CD4-positive, alpha-beta T cell treated with Interleukin-15 for 4 hours (primary cell): ENCODE data around the gene EME2.

Source experiments
- DNase-seq: peaks from one replicate; pipeline ENCODE4 v3.0.0-alpha.2; 2020; ENCODE audit warnings: low spot score

EME2 gene

DNA sequence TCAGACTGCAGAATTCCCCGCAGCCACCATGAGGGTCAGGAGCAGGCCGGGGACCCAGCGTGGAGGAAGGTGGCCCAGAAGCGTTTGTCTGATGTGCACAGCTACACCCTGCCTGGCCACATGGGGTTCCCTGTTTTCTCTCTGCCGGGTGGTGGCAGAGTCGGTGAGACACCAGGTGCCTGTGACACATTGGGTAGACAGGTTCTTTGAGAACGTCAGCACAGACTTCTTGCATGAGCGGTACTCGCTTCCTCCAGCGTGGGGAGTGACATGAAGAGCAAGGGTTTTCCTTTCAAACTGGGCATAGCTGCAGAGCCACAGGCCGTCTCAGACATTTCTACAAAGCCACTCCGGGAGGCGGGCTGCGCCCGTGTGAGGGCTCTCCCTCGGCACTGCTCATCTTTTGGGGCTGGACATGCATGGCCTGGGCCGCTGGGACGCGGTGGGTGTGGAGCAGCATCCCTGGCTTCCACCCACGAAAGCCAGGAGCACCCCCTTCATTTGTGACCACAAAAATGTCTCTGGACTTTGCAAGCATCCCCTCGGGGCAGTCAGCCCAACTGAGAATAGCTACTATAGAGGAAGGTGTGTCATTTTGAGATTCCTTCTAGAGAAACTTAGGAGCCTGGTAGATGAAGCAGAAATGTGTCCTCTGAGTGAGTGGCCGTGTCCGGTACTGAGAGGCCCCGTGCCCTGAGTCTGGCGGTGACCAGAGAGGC lies 27.3 kb upstream of the EME2 start:
- DNase-seq: no peak

DNA sequence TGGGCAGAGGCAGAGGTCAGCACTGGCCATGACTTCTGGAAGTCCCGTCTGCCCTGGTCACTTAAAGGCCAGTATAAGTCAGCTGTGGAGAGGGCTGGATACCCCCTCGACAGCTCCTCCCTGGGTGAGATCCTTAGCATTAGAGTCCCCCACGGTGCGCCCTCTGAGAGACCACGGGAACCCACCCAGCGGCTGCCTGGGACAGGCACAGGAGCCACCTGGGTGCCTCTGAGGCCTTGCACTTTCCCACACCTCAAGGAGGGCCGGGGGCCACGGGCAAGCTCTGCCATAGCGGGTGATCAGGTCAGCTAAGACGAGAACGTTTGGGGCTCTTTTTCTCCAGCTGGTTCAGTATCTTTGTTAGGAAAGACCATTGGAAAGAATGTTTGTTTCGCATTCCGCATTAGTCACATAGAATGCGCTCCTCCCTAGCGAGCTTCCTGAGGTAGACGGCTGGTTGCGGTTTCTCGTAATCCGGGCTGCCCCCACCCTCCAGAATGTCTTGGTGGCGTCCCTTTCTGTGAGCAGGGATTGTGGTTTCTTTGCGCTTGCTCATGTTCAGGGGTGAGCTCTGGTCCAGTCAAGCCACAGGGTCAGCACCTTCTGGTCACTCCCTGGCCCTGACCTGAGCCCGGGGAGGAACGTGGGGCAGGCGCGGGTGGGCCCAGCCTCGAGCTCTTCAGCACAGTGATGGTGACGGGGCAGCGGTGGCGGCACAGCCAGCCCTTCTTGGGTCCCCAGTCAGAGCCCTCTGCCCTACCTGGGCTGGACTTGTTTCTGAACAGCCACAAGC lies 26.5 kb upstream of the EME2 start:
- no peak for DNase-seq

DNA sequence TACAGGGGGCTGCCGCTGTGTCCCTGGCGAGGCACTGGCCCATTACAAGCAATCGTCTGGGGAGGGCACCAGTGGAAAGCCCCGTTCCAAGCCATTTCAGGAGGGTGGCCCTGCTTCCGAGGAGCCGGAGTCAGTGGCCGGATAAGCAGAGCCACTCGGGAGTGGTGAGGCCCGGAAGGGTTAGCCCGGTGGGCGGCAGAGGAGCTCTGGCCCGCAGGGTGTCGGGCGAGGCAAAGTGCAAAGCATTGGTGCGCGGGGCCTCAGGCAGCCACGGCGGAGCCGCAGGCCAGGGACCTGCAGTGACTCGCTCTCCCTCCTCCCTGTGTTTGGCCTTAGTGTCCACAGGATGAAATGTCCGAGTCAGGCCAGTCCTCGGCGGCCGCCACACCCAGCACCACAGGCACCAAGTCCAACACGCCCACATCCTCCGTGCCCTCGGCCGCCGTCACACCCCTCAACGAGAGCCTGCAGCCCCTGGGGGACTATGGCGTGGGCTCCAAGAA lies 25.9 kb upstream of the EME2 start:
- DNase-seq: no peak

DNA sequence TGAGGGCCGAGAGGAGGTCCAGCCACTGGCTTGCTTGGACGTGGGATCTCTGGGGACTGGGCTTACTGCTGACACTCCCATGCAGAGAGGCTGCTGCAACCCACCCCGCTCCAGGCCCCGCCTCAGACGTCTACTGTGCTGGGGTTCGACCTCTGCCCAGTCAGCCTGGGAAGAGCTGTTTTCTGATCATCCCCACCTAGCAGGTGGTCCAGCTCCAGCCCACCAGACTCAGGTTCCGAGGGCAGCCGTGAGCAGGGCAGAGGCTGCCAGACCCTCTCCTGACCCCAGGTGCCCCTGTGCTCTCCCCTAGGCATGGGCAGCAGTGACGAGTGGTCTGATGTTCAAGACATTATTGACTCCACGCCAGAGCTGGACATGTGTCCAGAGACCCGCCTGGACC lies 24.7 kb upstream of the EME2 start:
- DNase-seq: no peak

DNA sequence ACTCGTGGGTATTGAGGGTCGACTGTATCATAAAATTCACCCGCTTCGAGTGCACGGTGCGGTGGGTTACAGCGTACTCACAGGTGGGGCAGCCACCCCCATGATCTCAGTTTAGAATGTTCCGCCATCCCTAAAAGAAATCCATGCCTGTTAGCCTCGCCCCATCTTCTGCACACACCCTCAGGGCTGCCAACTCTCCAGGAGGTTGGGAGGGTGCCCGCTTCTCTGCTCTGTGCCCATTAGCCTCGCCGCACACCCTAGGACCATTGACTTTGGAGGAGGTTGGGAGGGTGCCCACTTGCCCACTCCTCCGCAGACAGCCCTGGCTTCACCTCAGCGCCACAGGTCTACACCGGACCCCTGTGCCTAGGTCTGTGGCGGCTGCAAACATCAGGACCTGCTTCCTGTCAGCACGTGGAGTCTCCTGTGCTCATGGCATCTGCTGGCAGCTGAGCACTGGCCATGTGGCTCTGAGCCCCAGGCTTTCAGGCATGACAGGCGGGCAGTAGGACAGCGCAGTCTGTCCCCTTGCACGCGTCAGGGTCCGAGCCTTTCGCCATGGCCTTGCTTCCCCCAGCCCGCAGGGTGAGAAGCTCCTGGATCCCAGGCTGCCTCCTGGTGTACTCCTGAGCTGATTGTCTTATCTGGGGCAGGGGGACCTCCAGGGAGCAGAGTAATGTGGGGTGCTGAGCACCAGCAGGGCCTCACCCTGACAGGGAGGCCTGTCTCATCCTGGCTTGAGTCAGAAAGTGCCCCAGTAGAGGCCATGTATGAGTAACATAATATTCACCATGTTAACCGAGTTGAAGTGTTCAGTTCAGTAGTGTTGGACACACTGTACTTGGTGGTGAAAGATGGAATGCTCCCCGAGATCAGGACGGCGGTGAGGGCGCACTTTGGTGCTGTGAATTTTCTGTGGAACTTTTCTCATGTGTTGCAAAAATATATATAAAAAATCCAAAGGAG lies 23.2 kb upstream of the EME2 start:
- DNase-seq: no peak

DNA sequence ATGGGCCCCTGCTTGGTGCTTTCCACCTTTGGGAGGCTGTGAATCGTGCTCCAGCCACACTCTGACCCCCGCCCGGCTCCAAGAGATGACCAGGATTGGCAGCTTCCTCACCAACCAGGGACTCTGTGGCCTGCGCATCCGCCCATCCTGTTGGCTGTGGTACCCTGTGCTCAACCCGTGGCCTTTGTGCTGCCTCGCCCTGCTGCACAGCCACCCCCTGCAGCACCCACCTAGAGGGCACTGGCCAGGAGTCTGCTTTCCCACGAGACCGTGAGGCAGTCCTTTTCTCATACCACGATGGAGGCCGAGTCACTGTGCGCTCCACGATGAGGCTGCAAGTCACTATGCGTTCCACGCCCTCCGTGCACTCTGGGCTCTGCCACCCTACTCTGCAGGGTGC lies 20.7 kb upstream of the EME2 start:
- no peak for DNase-seq

DNA sequence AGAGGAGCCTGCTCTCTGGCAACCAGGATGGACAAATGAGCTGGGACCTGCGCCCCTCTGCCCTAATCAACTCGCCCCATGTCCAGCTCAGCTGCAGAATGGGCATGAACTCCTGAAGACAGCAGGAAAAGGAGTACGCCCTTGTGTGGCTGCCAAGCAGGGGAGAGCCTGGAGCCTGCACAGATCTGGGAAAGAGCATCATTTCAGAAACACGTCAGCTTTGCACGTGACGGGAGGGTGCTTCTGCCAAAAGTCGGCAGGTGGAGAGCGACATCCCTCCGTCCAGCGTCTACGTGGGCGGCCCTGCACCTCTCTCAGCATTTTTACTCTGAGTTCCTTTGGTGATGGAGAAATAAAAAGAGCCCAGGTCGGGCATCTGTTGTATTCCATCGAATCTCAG lies 19.8 kb upstream of the EME2 start:
- DNase-seq: no peak

DNA sequence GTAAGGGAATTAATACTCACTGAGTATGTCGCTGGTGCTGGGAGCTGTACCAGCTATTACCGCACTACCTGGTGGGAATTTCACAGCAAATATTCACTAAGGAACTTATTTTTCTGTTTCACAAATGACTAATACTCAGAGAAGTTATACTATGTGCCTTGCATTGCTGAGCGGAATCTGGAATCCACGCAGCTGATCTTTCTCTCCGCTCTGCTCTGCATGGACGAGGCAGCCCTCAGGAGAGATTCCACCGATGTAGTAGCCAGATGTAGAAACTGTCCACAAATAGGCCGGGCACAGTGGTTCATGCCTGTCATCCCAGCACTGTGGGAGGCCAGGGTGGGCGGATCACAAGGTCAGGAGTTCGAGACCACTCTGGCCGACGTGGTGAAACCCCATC lies 18.4 kb upstream of the EME2 start:
- no peak for DNase-seq

DNA sequence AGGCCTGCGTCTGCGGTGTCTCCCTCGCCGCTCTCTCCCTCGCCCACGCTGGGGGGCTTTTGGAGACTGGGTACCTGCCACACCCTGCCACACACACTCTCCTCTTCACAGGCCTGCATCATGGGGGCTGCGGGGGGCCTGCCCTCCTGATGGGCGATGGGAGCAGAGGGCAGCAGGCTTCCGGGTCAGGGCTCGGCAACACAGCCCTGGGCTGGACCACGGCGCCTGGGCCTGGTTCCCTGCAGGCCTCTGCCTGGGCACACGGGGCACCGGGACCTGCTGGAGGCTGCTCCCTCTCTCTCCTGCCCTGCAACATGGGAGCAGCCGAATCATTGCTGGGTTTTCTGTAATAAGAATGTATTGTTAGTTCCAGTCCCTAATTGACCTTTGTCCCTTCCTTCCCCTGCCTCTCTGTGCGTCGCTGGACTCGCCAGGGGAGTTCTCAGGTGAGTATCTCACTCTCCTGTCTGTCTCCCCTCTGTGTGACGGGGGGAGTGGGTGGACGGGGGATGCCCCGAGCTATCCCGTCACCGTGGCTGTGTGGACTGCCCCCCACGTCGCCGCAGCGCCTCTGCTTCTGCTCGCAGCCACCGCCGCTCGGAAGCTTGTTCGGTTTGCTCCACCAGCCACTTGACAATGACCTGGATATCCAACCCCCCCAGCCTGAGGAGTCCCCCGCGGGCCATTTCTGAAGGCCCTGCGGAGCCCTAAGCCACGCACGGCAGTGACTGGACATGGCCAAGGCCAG lies 14.7 kb upstream of the EME2 start:
- no peak for DNase-seq

DNA sequence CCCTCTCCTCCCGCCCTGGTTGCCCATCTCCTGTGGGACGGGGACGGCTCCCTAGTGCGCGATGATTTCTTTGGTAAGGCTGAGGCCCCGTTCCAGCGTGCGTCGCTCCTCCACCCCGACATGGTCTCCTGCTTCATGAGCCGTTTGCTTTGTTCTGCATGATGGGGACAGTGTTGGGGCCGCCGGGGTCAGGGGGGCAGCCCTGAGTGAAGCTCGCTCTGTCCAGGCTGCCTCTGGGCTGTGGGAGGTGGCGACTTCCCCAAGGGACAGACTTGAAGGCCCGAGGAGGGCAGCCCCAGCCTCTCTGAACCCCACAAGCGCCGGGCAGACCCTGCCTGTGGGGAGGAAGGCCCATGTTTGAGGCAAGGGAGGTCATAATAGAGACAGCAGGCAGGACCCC lies 13.7 kb upstream of the EME2 start:
- DNase-seq: no peak

DNA sequence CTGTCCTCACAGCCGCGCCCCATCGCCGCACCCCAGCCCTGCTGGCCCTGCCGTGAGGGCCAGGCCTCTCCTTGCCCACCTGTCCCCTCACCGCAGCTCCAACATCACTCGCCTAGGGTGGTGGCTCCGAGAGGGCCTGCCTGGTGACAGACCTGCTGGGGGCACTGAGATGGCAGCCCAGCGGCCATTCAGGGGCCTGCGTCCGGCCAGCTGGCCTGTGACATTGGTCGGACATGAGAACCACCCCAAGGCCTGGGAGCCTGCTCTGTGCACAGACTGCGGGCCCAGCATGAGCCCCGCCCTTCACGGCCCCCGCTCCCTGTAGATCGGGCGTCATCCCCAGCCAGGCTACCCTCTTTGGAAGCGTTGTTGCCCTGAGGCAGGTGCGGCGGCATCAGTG lies 13.1 kb upstream of the EME2 start:
- no peak for DNase-seq

DNA sequence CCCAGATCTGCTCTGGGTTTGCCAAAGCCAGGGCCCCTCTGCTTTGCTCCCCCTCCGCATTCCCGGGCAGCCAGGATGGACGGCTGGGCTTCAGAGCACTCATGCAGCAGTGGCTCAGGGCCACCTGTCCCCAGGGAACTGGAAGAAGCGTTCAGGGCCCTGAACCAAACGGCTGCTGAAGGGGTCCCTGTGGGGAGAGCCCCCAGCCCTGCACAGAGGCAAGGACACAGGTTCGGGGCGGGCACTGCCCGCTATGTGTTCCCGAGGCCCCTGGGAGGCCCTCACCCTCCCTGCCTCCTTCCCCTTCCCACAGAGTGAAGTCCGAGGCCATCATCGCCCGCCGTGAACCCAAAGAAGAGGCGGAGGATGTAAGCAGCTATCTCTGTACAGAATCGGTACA lies 11.7 kb upstream of the EME2 start:
- no peak for DNase-seq

DNA sequence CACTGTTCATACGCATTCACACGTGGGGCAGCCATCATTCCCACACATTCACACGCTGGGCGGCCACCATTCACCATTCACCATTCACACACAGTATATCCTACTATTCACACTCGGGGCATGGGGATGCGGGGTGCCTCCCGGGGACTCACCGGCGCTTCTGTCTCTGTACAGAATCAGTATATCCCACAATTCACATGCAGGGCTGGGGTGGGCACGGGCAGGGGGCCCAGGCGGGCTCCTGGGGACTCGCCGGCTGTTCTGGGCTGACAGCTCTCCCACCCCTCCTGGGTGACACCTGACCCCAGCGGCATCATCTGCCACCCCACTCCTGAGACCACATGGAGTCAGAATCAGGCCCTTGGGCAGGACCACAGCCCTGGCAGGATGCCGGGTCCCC lies 10.9 kb upstream of the EME2 start:
- no peak for DNase-seq

DNA sequence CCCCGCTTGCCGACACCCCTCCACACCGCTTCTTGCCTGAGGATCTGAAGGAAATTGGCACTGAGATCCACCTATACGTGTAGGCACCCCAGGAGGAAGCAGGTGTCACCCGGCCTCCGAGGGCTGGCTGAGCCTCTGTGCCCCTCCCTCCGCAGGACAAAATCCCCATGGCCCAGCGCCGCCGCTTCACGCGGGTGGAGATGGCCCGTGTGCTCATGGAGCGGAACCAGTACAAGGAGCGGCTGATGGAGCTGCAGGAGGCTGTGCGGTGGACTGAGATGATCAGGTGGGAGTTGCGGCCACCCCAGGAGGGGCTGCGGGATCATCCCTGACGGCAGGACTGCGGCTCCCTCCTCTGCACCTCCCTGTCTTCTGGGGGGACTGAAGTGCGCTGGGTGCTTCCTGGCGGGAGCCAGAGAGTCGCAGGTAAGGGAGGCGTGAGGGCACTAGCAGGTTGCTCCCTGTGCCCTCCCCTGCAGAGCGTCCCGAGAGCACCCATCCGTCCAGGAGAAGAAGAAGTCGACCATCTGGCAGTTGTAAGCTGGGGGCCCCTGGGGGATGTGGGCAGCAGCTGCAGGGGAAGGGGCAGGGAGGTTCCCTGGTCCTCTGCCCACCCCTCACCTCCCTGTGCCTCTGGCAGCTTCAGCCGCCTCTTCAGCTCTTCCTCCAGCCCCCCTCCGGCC lies 10.3 kb upstream of the EME2 start:
- DNase-seq: no peak

DNA sequence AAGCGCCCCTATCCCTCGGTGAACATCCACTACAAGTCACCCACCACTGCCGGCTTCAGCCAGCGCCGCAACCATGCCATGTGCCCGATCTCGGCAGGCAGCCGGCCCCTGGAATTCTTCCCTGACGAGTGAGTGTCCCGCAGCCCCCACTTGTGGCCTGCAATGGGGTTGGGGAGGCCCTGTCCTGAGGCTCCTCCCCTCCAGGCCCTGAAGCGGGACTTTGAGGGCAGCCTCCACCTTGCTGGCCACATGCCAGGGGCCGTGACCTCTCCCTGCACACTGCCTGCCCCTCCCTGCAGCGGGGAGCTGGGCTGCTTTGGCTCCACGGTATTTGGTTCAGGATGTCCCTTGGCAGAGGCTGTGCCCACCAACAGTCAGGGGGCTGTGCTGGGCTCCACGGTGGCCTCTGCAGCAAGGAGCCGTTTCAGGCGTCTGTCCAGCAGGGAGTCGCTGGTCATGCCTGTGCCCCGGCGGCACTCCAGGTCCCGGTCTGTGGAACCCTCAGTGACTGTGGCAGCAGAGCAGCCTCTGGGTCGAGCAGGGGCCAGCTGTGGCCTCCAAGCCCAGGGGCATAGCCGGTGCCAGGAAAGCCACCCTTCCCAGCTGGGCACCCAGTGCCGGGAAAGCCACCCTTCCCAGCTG lies 9.6 kb upstream of the EME2 start:
- DNase-seq: no peak

DNA sequence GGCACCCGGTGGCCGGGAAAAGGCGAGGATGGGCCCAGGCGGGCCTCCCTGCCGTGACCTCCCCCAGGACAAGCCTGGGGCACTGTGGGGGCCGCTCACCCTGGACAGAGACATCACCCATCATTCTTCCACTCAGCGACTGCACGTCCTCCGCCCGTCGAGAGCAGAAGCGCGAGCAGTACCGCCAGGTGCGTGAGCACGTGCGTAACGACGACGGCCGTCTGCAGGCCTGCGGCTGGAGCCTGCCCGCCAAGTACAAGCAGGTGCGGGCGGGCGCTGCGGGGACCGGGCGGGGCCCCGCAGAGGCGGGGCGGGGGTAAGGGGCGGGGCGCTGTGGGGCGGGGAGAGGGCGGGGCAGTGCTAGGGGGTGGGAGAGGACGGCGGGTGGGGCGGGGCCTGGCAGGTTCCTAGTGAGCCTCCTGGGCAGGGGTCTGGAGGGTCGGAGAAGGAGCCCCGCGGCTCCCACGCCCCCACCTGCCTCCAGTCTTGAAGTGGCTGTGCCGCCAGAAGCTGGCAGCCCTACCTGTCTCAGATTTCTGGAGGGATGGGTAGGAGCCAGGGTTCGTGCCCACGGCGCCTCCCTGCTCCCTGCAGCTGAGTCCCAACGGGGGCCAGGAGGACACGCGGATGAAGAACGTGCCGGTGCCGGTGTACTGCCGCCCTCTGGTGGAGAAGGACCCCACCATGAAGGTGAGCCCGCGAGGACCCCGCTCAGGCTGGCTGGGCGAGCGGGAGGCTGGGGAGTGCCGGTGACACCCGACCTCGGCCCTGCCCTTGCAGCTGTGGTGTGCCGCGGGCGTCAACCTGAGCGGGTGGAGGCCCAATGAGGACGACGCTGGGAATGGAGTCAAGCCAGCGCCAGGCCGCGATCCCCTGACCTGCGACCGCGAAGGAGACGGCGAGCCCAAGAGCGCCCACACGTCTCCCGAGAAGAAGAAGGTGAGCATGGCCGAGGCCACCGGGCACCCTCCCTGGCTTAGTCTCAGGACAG lies 8.8 kb upstream of the EME2 start:
- no peak for DNase-seq

DNA sequence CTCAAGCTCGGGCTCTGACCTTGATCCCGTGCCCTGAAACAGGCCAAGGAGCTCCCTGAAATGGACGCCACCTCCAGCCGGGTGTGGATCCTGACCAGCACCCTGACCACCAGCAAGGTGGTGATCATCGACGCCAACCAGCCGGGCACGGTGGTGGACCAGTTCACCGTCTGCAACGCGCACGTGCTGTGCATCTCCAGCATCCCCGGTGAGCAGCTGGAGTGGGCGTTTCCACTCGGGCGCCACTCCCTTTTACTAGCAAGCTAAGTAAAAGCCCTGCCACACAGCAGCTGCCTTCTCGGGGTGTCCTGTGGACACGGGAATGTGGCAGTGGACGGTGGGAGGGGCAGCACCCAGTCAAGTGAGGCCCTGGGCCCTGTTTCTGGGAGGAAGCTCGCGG lies 7.6 kb upstream of the EME2 start:
- DNase-seq: no peak

DNA sequence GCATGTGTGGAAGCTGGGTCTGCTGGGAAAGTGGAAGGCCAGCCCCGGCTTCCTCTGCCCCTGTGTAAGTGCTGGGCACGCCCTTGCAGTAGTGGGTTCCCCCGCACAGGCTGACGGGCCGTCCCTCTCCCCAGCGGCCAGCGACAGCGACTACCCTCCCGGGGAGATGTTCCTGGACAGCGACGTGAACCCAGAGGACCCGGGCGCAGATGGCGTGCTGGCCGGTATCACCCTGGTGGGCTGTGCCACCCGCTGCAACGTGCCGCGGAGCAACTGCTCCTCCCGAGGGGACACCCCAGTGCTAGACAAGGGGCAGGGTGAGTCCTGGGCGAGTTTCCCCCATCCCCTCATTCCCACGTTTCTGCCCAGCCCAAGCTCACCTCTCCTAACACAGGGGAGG lies 6.8 kb upstream of the EME2 start:
- no peak for DNase-seq

DNA sequence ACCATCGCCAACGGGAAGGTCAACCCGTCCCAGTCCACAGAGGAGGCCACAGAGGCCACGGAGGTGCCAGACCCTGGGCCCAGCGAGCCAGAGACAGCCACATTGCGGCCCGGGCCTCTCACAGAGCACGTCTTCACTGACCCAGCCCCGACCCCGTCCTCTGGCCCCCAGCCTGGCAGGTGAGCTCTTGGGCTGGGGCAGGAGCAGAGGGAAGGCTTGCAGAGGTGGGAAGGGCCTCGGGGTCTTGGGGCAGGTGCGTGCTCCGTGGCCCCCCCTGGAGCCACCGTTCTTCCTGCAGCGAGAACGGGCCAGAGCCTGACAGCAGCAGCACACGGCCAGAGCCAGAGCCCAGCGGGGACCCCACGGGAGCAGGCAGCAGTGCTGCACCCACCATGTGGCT lies 6.4 kb upstream of the EME2 start:
- no peak for DNase-seq
